ENCODE data around the gene CLEC4C. TPM values are rescaled to one million over a fixed set of nuclear protein-coding genes. Genes with fewer than 3 reads are reported as not detected.

The CLEC4C gene
- total and polyA plus RNA-seq, 9 donors: 0.12 to 0.47 TPM; not detected in 7

DNA sequence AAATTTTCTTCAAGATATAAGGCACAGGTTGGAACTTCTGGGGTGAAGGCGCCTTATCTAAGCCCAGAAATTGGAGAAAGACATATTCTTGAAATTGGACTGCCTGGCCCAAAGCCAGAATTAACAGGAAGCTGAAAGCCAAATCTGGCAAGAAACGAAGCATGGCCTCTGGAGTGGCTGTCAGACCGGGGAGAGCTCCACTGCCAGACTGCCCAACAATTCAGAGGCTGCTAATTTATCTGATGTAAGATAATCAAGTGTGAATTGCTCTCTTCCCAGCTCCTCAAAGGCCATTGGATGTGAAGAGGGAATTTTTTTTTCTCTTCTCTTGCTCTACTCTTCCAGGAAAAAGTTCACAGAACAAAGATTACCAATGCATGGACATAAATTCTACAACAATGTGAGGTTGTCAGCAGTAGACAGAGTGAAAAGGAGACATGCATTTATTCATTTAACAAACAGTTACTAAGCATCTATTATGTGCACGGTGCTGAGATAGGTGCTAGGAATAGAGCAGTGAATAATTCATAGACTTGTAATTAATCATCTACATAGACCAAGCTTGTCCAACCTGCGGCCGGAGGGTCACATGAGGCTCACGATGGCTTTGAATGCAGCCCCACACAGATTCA, 51.5 kb downstream of the CLEC4C start, which contains the start of gene GDF3:
TSS of gene GDF3 (minus strand) at position 210 of the 632 bp plus-strand sequence. CDS start at position 163, 47 bp downstream.
- Histone ChIP-seq H3K36me3 (no peaks in the 10 kb centered on the region), H3K27me3 (no peaks in the 10 kb centered on the region), H3K9me3 (no peaks in the 10 kb centered on the region), H3K27ac (no peak within 1 kb of the TSS), H3K4me3 (no peak within 1 kb of the TSS), H3K4me1 (ENCODE audit: insufficient read depth) (no peaks in the 10 kb centered on the region)
- WGBS, 3 donors: 39 to 43% (median 39%) methylated on average over 7 of the region's 7 CpGs
- TF ChIP-seq POLR2A (IDR thresholded peaks at IDR 0.05) (no peak), EP300 (IDR thresholded peaks at IDR 0.05) (no peak)
- TF ChIP-seq, protein P1, sequence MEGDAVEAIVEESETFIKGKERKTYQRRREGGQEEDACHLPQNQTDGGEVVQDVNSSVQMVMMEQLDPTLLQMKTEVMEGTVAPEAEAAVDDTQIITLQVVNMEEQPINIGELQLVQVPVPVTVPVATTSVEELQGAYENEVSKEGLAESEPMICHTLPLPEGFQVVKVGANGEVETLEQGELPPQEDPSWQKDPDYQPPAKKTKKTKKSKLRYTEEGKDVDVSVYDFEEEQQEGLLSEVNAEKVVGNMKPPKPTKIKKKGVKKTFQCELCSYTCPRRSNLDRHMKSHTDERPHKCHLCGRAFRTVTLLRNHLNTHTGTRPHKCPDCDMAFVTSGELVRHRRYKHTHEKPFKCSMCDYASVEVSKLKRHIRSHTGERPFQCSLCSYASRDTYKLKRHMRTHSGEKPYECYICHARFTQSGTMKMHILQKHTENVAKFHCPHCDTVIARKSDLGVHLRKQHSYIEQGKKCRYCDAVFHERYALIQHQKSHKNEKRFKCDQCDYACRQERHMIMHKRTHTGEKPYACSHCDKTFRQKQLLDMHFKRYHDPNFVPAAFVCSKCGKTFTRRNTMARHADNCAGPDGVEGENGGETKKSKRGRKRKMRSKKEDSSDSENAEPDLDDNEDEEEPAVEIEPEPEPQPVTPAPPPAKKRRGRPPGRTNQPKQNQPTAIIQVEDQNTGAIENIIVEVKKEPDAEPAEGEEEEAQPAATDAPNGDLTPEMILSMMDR (IDR thresholded peaks at IDR 0.05): no peak
- intact Hi-C loops (cut with DNase I): no loop called here
- peak in 1 of 5 donors; percentile 20 for DNase-seq

DNA sequence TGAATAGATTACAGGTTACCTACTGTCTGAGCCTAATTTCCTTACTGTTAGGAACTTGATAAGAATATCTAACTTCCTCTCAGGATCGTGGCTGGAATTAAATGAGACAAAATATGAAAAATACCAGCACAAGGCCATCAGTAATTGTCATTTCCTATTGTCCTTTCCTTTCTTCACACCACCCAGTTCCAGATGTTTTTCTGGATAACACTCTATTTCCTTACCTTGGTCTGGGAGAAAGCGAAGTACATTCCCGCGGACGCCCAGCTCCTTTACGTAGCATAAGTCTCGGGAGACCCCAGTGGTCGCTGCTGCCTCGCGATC, 52.0 kb downstream of the CLEC4C start:
- Histone ChIP-seq H3K27me3 (no peaks in the 10 kb centered on the region), H3K27ac (no peak overlapping the region), H3K4me1 (ENCODE audit: insufficient read depth) (no peaks in the 10 kb centered on the region), H3K36me3 (no peaks in the 10 kb centered on the region), H3K4me3 (no peak overlapping the region), H3K9me3 (no peaks in the 10 kb centered on the region)
- DNase-seq: no peak
- intact Hi-C loops (cut with DNase I): no loop called here
- WGBS, 3 donors: 28 to 57% (median 42%) methylated on average over 10 of the region's 10 CpGs
- no peak for TF ChIP-seq POLR2A (IDR thresholded peaks at IDR 0.05)
- TF ChIP-seq, protein P1 (IDR thresholded peaks at IDR 0.05): no peak
- TF ChIP-seq EP300 (IDR thresholded peaks at IDR 0.05): no peak

DNA sequence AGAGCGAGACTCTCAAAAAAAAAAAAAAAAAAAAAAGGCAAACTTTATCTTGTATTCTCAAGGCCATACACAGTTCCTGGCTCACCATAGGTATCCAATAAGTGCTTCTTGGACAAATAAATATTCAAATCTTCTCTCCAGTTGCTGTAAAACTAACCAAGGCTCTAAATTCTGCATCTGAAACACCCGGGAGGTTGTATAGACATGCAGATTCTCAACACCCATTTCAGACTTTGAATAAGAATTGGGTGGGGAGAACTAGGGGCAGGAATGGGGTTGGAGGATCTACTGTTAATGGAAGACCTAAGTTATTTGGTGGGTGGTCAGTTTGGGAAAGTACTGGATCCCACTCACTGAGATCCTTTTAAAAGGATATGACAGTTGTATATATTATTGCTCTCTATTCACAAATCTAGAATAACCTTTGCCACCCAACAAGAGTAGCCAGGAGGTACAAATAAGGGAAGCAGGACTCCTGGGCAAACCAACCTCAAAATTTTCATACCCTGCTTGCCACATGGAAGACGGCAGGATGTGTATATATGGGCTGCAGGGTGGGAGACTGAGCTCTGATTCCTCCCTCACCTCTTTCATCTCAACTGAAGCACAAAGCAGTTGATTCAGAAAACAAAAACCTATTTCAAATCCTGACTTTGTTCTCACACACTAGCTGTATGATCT, 52.5 kb downstream of the CLEC4C start:
- DNase-seq: no peak
- H3K9me3 ChIP-seq: no peaks in the 10 kb centered on the region
- H3K27me3 ChIP-seq: no peaks in the 10 kb centered on the region
- no peaks in the 10 kb centered on the region for H3K4me1 ChIP-seq (ENCODE audit: insufficient read depth)
- TF ChIP-seq POLR2A (IDR thresholded peaks at IDR 0.05) (no peak), EP300 (IDR thresholded peaks at IDR 0.05) (no peak)
- TF ChIP-seq, protein P1 (IDR thresholded peaks at IDR 0.05): no peak
- H3K36me3 ChIP-seq: no peaks in the 10 kb centered on the region
- 60 to 66% (median 61%) methylated on average over 3 of the region's 3 CpGs for WGBS, 3 donors
- no peak overlapping the region for H3K4me3 ChIP-seq
- intact Hi-C loops (cut with DNase I): no loop called here
- H3K27ac ChIP-seq: no peak overlapping the region

DNA sequence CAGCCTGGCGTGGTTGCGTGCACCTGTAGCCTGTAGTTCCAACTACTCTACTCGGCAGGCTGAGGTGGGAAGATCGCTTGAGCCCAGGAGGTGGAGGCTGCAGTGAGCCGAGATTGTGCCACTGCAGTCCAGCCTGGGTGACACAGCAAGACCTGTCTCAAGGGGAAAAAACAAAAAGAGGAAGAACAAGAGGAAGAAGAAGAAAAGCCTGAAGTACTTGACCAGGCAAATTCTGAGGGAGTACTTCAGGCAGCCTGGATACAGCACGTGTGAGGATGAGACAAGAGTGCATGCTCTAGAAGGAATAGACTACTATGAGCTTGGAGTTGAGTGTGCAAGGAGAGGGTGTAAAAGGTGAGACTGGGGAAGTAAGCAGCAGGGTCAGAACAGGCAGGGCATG, 53.4 kb downstream of the CLEC4C start:
- intact Hi-C loops (cut with DNase I): no loop called here
- Histone ChIP-seq H3K36me3 (no peaks in the 10 kb centered on the region), H3K9me3 (no peaks in the 10 kb centered on the region), H3K27me3 (no peaks in the 10 kb centered on the region), H3K4me1 (ENCODE audit: insufficient read depth) (no peaks in the 10 kb centered on the region), H3K4me3 (no peak overlapping the region), H3K27ac (no peak overlapping the region)
- no peak for TF ChIP-seq EP300 (IDR thresholded peaks at IDR 0.05)
- TF ChIP-seq, protein P1 (IDR thresholded peaks at IDR 0.05): no peak
- TF ChIP-seq POLR2A (IDR thresholded peaks at IDR 0.05): no peak
- WGBS, 3 donors: 85 to 87% (median 85%) methylated on average over 6 of the region's 6 CpGs
- DNase-seq: no peak
